Measurements from ENCODE around the gene ACP7. TPM values are rescaled to one million over a fixed set of nuclear protein-coding genes. Genes with fewer than 3 reads are reported as not detected.
"Not testable (repeated sequence)": the region's sequence is repeated elsewhere in the genome, so short reads cannot be mapped to it uniquely, and the experiment has no call there.

The ACP7 gene
- polyA plus RNA-seq, 2 of the 4 experiments (the other 2 are of a cell fraction), result 0.06 to 0.25 TPM

DNA sequence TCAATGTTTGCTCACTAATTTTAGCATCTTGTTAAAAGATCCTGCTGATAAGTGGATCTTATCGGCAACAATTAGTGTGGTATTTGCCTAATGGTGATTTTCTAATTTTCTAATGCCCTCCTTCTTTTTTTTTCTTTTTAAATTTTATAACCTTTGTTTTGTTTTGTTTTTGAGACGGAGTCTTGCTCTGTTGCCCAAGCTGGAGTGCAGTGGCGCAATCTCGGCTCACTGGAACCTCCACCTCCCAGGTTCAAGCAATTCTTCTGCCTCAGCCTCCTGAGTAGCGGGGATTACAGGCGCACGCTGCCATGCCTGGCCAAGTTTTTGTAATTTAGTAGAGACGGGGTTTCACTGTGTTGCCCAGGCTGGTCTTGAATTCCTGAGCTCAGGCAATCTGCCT, 5.8 kb downstream of the ACP7 start:
- H3K4me2 ChIP-seq, result peak overlapping the region; percentile 21; the same call in 2 of the 3 replicates
- H3K4me3 ChIP-seq; H3K9me3 ChIP-seq; ATAC-seq; DNase-seq (ENCODE audit: low read depth in 1 of 2, low spot score in 1 of 2); POLR2A ChIA-PET; FAIRE-seq: not testable (repeated sequence)
- peak; percentile 51 to 71; a peak in 3 of 4 replicates for TF ChIP-seq CEBPB (IDR thresholded peaks at IDR 0.05)
- H3K4me1 ChIP-seq, result peaks cover 19% of the 10 kb centered on the region
- peak overlapping the region in 1 of 2 experiments; percentile 8; a peak in 3 of 6 replicates for H3K27ac ChIP-seq
- CTCF ChIA-PET, result interaction anchor here (0.6 to 36.8 kb wide), 7 partner anchors 11 to 114 kb away, joined by 3 to 612 read pairs (median 13); partner anchors contain the start of gene FBXO17
- WGBS (ENCODE audit: missing lambda C conversion rate), result 74% methylated on average over 8 of the region's 8 CpGs

- ATAC-seq (no peak), DNase-seq (ENCODE audit: low read depth in 1 of 2, low spot score in 1 of 2) (no peak), FAIRE-seq (peak; percentile 89)
- ChIA-PET CTCF (interaction anchor here (0.8 to 36.8 kb wide), 10 partner anchors 9 to 237 kb away, joined by 3 to 612 read pairs (median 6); partner anchors contain the start of gene FBXO17), POLR2A (no interaction called here)
- WGBS (ENCODE audit: missing lambda C conversion rate), result 93% methylated on average over 4 of the region's 4 CpGs
- TF ChIP-seq HDAC2 (IDR thresholded peaks at IDR 0.05), result no peak
- TF ChIP-seq SMC3 (IDR thresholded peaks at IDR 0.05), result no peak
- TF ChIP-seq BCL3 (IDR thresholded peaks at IDR 0.05), result no peak
- no peak for TF ChIP-seq NPAS2 (CRISPR knock-in tag; IDR thresholded peaks at IDR 0.05; ENCODE audit: borderline replicate concordance)
- no peak for TF ChIP-seq BHLHE40 (IDR thresholded peaks at IDR 0.05; ENCODE audit: low read depth, low read length)
- TF ChIP-seq EHF (CRISPR knock-in tag; IDR thresholded peaks at IDR 0.05), result no peak
- H3K4me2 ChIP-seq, result no peak overlapping the region
- H3K27ac ChIP-seq, result no peak overlapping the region
- no peaks in the 10 kb centered on the region for H3K9me3 ChIP-seq
- peaks cover 19% of the 10 kb centered on the region for H3K4me1 ChIP-seq
- H3K4me3 ChIP-seq, result no peak overlapping the region
Measured at GRCh38 chr19:39090881-39091280, 6.7 kb downstream of the ACP7 start.

GRCh38 chr19:39095799-39096540, 11.8 kb downstream of the ACP7 start:
- 57% methylated on average over 5 of the region's 5 CpGs for WGBS (ENCODE audit: missing lambda C conversion rate)
- H3K4me1 ChIP-seq; DNase-seq (ENCODE audit: low read depth in 1 of 2, low spot score in 1 of 2); ATAC-seq; H3K9me3 ChIP-seq; H3K4me3 ChIP-seq; POLR2A ChIA-PET; H3K4me2 ChIP-seq; H3K27ac ChIP-seq; FAIRE-seq: not testable (repeated sequence)
- CTCF ChIA-PET, result interaction anchor here (0.9 to 28.2 kb wide), 8 partner anchors 10 to 245 kb away, joined by 3 to 429 read pairs (median 4); no protein-coding TSS in a partner anchor
- TF ChIP-seq ZFP36 (IDR thresholded peaks at IDR 0.05; ENCODE audit: borderline replicate concordance, partially characterized antibody), result peak; percentile 60

DNA sequence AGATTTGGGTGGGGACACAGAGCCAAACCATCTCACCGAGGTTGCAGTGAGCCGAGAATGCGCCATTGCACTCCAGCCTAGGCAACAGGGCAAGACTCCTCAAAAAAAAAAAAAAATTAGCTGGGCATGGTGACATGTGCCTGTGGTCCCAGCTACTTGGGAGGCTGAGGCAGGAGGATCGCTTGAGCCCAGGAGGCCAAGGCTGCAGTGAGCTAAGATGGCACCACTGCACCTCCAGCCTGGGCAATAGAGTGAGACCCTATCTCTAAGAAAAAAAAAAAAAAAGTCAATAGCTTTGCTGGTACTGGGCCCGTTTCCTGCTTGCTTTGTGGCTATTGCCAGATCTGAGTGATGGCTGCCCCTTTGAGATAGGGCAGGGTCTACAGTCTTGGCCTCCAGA, 13.1 kb downstream of the ACP7 start:
- TF ChIP-seq, protein P1, sequence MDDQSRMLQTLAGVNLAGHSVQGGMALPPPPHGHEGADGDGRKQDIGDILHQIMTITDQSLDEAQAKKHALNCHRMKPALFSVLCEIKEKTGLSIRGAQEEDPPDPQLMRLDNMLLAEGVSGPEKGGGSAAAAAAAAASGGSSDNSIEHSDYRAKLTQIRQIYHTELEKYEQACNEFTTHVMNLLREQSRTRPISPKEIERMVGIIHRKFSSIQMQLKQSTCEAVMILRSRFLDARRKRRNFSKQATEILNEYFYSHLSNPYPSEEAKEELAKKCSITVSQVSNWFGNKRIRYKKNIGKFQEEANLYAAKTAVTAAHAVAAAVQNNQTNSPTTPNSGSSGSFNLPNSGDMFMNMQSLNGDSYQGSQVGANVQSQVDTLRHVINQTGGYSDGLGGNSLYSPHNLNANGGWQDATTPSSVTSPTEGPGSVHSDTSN (IDR thresholded peaks at IDR 0.05), result no peak
- TF ChIP-seq HEYL (CRISPR knock-in tag; IDR thresholded peaks at IDR 0.05), result no peak
- TF ChIP-seq EP300 (IDR thresholded peaks at IDR 0.05), result no peak
- TF ChIP-seq FOXS1 (CRISPR knock-in tag; IDR thresholded peaks at IDR 0.05), result no peak
- TF ChIP-seq, protein P2, sequence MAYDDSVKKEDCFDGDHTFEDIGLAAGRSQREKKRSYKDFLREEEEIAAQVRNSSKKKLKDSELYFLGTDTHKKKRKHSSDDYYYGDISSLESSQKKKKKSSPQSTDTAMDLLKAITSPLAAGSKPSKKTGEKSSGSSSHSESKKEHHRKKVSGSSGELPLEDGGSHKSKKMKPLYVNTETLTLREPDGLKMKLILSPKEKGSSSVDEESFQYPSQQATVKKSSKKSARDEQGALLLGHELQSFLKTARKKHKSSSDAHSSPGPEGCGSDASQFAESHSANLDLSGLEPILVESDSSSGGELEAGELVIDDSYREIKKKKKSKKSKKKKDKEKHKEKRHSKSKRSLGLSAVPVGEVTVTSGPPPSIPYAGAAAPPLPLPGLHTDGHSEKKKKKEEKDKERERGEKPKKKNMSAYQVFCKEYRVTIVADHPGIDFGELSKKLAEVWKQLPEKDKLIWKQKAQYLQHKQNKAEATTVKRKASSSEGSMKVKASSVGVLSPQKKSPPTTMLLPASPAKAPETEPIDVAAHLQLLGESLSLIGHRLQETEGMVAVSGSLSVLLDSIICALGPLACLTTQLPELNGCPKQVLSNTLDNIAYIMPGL (CRISPR knock-in tag; IDR thresholded peaks at IDR 0.05; ENCODE audit: borderline replicate concordance), result no peak
- no peak for TF ChIP-seq SREBF2 (IDR thresholded peaks at IDR 0.05)
- TF ChIP-seq, protein P3, sequence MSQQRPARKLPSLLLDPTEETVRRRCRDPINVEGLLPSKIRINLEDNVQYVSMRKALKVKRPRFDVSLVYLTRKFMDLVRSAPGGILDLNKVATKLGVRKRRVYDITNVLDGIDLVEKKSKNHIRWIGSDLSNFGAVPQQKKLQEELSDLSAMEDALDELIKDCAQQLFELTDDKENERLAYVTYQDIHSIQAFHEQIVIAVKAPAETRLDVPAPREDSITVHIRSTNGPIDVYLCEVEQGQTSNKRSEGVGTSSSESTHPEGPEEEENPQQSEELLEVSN (IDR thresholded peaks at IDR 0.05; ENCODE audit: borderline replicate concordance, low read depth), result no peak
- no peak for TF ChIP-seq PHF8 (IDR thresholded peaks at IDR 0.05; ENCODE audit: borderline replicate concordance, low read depth)
- no peak for TF ChIP-seq ESRRA (IDR thresholded peaks at IDR 0.05; ENCODE audit: borderline replicate concordance, low read length)
- TF ChIP-seq NPAS2 (CRISPR knock-in tag; IDR thresholded peaks at IDR 0.05; ENCODE audit: borderline replicate concordance), result no peak
- no peak for TF ChIP-seq KDM1A (IDR thresholded peaks at IDR 0.05; ENCODE audit: low read depth)
- TF ChIP-seq ZC3H11A (IDR thresholded peaks at IDR 0.05), result no peak
- no peak for TF ChIP-seq ZSCAN20 (CRISPR knock-in tag; IDR thresholded peaks at IDR 0.05)
- no peak for TF ChIP-seq MAFK (IDR thresholded peaks at IDR 0.05; ENCODE audit: partially characterized antibody)
- TF ChIP-seq ZNF302 (CRISPR knock-in tag; IDR thresholded peaks at IDR 0.05), result no peak
- TF ChIP-seq RNF2 (IDR thresholded peaks at IDR 0.05; ENCODE audit: borderline replicate concordance, low read depth), result no peak
- TF ChIP-seq BHLHE40 (IDR thresholded peaks at IDR 0.05; ENCODE audit: low read depth, low read length), result no peak
- TF ChIP-seq CBX8 (IDR thresholded peaks at IDR 0.05), result no peak
- no peak for TF ChIP-seq HOXB5 (CRISPR knock-in tag; IDR thresholded peaks at IDR 0.05)
- no peak for DNase-seq (ENCODE audit: low read depth in 1 of 2, low spot score in 1 of 2)
- POLR2A ChIA-PET, result no interaction called here
- Histone ChIP-seq H3K4me1 (peaks cover 11% of the 10 kb centered on the region; the same call in 2 of the 3 replicates), H3K27ac (no peak overlapping the region), H3K4me3 (no peak overlapping the region), H3K4me2 (no peak overlapping the region), H3K9me3 (no peaks in the 10 kb centered on the region)
- ATAC-seq, result no peak
- WGBS (ENCODE audit: missing lambda C conversion rate), result 53% methylated on average over 5 of the region's 5 CpGs
- CTCF ChIA-PET, result interaction anchor here (0.6 to 28.2 kb wide), 8 partner anchors 10 to 230 kb away, joined by 3 to 429 read pairs (median 4); no protein-coding TSS in a partner anchor
- no peak for FAIRE-seq

Measured in A549 (cell line).